GM13976 (cell line): ENCODE measurements around the gene ATP11A.
"Not testable (repeated sequence)": the region's sequence is repeated elsewhere in the genome, so short reads cannot be mapped to it uniquely, and the experiment has no call there.

Experiments
- DNase-seq: peaks from one replicate; pipeline ENCODE4 v3.0.0; 2012; ENCODE audit warnings: low spot score
- in situ Hi-C: fragments of 300-500 bp; cut with MboI; formaldehyde crosslinking; loops from one replicate; pipeline ENCODE4 v1.12.0; 2022; ENCODE audit warnings: low sequenced_read_pairs, mixed read lengths, inconsistent platforms; ENCODE audit not compliant: unreplicated experiment
- TF ChIP-seq, protein P1 (sequence below): IDR thresholded peaks from 2 replicates; pipeline ENCODE4 v1.5.1; 2012; ENCODE audit warnings: borderline replicate concordance, mild to moderate bottlenecking; ENCODE audit not compliant: insufficient read depth; ENCODE audit errors: extremely low read depth, missing control alignments, control extremely low read depth

Gene ATP11A

DNA sequence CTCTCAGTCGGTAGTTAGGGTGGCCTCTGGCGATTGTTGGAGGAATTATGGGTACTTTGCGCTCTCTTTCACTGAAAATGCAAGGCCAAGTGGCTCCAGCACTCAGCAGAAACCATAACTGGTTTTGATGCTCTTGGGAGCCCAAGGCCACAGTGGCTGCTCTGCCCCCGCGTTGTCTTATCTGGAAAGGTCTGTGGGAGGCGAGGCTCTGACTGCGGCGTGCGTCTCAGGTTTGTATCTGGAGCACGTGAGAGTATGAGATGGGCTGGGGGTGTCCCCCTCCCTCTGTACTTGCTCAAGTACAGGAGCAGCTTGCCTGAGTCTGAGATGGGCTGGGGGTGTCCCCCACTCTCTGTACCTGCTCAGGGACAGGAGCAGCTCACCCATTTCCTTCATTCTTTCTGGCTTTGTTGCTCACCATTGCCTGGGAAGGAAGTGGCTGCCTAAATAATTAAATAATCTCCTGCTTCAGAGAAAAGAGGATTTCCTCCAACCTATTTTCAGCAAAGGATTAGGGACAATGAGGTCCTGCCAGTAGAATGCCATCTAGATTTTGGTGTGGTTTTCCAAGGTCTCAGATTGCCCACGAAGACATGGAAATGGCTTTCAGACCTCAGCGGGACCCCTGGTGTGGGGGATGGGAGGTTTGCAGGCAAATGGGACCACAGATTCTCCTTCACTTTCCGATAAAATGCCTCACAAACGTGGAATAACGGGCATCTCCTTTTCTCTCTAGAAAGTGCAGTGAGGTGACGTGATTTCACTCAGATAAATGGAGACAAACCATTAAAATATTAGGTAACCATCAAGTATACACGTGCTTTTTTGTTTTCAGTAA lies 14.7 kb downstream of the ATP11A start:
- TF ChIP-seq, protein P1, sequence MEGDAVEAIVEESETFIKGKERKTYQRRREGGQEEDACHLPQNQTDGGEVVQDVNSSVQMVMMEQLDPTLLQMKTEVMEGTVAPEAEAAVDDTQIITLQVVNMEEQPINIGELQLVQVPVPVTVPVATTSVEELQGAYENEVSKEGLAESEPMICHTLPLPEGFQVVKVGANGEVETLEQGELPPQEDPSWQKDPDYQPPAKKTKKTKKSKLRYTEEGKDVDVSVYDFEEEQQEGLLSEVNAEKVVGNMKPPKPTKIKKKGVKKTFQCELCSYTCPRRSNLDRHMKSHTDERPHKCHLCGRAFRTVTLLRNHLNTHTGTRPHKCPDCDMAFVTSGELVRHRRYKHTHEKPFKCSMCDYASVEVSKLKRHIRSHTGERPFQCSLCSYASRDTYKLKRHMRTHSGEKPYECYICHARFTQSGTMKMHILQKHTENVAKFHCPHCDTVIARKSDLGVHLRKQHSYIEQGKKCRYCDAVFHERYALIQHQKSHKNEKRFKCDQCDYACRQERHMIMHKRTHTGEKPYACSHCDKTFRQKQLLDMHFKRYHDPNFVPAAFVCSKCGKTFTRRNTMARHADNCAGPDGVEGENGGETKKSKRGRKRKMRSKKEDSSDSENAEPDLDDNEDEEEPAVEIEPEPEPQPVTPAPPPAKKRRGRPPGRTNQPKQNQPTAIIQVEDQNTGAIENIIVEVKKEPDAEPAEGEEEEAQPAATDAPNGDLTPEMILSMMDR: no peak
- in situ Hi-C loops: no loop called here
- DNase-seq: no peak

DNA sequence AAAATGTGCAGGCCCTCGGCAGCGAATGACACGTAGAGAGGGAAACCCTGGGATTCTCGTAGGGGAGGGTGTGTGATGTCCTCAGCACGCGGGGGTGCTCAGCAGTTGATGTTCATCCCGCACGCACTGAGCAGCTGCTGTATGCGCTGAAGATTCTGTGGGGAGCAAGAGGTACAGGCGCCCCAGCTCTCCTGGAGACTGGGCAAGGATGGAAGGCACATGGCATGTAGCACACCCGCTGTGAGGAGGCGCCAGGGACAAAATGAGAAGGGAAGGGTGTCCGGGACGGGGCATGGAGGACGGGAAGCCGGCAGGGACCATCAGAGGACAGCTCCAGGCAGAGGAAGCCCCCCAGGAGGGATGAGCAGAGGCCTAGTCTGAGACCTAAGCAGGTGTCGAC lies 15.4 kb downstream of the ATP11A start:
- DNase-seq: no peak
- TF ChIP-seq, protein P1: no peak
- in situ Hi-C loops: no loop called here

- DNase-seq: no peak
- in situ Hi-C loops: no loop called here
- TF ChIP-seq, protein P1: no peak
Measured at GRCh38 chr13:112706171-112706570, 16.3 kb downstream of the ATP11A start.

DNA sequence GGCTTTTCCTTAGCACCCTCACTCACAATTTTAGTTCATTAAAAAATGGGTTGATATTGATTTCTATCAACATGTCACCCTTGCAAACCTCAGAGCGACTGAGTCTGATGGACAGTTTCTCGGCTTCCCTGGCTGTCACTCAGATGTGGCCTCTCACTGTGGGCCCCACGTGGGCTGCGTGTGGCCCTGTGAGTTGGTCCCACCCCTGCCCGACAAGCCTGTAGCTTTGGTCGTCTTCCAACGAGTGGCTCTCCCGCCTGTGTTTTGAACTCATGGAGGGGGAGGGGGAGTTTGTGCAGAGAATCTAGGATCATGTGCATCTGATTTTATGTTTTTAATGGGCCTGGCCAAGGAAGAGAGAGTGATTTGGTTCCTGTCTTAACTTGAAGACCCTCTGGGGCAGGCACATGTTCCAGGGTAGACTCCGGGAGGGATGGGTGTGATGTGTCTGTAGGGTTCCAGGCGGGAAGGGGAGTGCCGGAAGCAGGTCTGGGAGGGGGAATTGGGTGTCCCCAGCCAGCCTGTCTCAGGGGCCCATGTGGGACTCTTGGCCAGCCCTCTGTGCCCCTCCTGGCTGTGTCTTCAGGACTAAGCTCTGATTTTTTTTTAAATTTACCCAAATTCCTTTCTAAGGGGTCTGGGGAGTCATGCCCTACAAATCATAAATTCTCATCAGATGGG lies 18.9 kb downstream of the ATP11A start:
- DNase-seq: no peak
- in situ Hi-C loops: no loop called here
- TF ChIP-seq, protein P1: no peak

- DNase-seq, in situ Hi-C loops: not testable (repeated sequence)
Measured at GRCh38 chr13:112709316-112709715, 19.5 kb downstream of the ATP11A start.

GRCh38 chr13:112709825-112710783 lies 20.3 kb downstream of the ATP11A start:
- no peak for DNase-seq
- in situ Hi-C loops: no loop called here
- TF ChIP-seq, protein P1: no peak
